Hindlimb muscle (tissue), 1 donor: Measurements from ENCODE around the gene DGCR6. TPM values are rescaled to one million over a fixed set of nuclear protein-coding genes. Genes with fewer than 3 reads are reported as not detected.
"Not testable (repeated sequence)": the region's sequence is repeated elsewhere in the genome, so short reads cannot be mapped to it uniquely, and the experiment has no call there.

Source experiments
- DNase-seq: peaks from one replicate; pipeline ENCODE4 v3.0.0-alpha.2; 2013
- polyA plus RNA-seq: library from polyadenylated mRNA; unstranded; fragments of 120-200 nt; gene quantifications from one replicate; pipeline ENCODE4 v1.2.1, GENCODE V29; 2013; ENCODE audit not compliant: insufficient read length

DGCR6 gene
- polyA plus RNA-seq, 1 donor, result 63.4 TPM

GRCh38 chr22:18961201-18961600 lies 55.1 kb downstream of the DGCR6 start:
- not testable (repeated sequence) for DNase-seq

Other genes with a start within 250 kb of the DGCR6 start
- 8.8 TPM for gene PRODH, start 30.0 kb downstream of the DGCR6 start, polyA plus RNA-seq
- 49.1 TPM for gene DGCR2, start 216.1 kb downstream of the DGCR6 start, polyA plus RNA-seq
- 0.56 TPM for gene TSSK2, start 225.0 kb downstream of the DGCR6 start, polyA plus RNA-seq
- gene ESS2, start 238.3 kb downstream of the DGCR6 start, polyA plus RNA-seq, result 15.2 TPM
- gene GSC2, start 244.0 kb downstream of the DGCR6 start, polyA plus RNA-seq, result not detected